Endothelial cell of umbilical vein (primary cell): Measurements from ENCODE around the gene TRIM14.

Experiments
- EZH2 ChIP-seq: IDR thresholded peaks from 2 replicates; pipeline ENCODE4 v1.6.1; 2012; ENCODE audit warnings: borderline replicate concordance, low read depth, mild to moderate bottlenecking, moderate library complexity, low read length, inconsistent platforms; ENCODE audit not compliant: severe bottlenecking
- JUN ChIP-seq: IDR thresholded peaks from 2 replicates; pipeline ENCODE4 v1.6.1; 2011; ENCODE audit warnings: borderline replicate concordance, low read depth; ENCODE audit not compliant: insufficient read length, insufficient read depth
- POLR2A ChIP-seq: IDR thresholded peaks from 2 replicates; pipeline ENCODE4 v1.6.1; 2012; ENCODE audit warnings: low read depth, mild to moderate bottlenecking, control low read depth, low read length
- TF ChIP-seq, protein P1 (sequence below), 2 donors: IDR thresholded peaks; 1 replicate in 1 of 2; 2 replicates in 1 of 2; pipeline ENCODE4 v1.5.1; 2011; ENCODE audit warnings: low read length in 2 of 2, mild to moderate bottlenecking in 2 of 2, moderate library complexity in 2 of 2, control low read depth in 1 of 2, inconsistent platforms in 1 of 2, low read depth in 1 of 2; ENCODE audit not compliant: insufficient read depth in 1 of 2; ENCODE audit errors: extremely low read depth in 1 of 2
- TF ChIP-seq, protein P2 (sequence below): IDR thresholded peaks from 2 replicates; pipeline ENCODE4 v1.6.1; 2011; ENCODE audit not compliant: insufficient read depth, insufficient read length

DNA sequence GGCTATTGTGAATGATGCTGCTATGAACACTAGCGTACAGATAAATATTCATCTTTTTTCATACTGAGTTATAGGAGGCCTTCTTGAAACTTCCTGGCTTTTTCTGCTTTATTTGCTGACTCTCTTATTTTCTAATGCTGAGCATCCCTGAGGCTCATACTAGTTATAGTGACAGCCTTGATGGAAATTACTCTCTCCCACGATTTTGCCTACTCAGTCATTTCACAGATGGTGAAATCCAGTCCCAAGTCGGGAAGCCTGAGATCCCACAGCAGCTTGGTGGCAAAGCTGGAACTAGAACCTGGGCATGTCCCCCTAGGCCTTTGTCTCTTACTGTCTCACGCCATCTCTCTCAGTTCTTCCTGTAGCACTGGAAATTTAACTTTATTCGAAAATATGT is 40.1 kb downstream of the TRIM14 start:
- TF ChIP-seq, protein P1, sequence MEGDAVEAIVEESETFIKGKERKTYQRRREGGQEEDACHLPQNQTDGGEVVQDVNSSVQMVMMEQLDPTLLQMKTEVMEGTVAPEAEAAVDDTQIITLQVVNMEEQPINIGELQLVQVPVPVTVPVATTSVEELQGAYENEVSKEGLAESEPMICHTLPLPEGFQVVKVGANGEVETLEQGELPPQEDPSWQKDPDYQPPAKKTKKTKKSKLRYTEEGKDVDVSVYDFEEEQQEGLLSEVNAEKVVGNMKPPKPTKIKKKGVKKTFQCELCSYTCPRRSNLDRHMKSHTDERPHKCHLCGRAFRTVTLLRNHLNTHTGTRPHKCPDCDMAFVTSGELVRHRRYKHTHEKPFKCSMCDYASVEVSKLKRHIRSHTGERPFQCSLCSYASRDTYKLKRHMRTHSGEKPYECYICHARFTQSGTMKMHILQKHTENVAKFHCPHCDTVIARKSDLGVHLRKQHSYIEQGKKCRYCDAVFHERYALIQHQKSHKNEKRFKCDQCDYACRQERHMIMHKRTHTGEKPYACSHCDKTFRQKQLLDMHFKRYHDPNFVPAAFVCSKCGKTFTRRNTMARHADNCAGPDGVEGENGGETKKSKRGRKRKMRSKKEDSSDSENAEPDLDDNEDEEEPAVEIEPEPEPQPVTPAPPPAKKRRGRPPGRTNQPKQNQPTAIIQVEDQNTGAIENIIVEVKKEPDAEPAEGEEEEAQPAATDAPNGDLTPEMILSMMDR (IDR thresholded peaks at IDR 0.05; ENCODE audit: extremely low read depth in 1 of 2, insufficient read depth in 1 of 2, low read depth in 1 of 2, low read length in 2 of 2) = no peak
- TF ChIP-seq POLR2A (no peak), JUN (no peak), EZH2 (no peak)
- TF ChIP-seq, protein P2, sequence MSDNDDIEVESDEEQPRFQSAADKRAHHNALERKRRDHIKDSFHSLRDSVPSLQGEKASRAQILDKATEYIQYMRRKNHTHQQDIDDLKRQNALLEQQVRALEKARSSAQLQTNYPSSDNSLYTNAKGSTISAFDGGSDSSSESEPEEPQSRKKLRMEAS = no peak
